Measurements from ENCODE around the gene SWI5.
A peak's percentile ranks its signal among the peaks of the same experiment; 100 is the strongest.

SWI5 gene

GRCh38 chr9:128321879-128322403, 45.9 kb downstream of the SWI5 start:
- no peak for DNase-seq

DNA sequence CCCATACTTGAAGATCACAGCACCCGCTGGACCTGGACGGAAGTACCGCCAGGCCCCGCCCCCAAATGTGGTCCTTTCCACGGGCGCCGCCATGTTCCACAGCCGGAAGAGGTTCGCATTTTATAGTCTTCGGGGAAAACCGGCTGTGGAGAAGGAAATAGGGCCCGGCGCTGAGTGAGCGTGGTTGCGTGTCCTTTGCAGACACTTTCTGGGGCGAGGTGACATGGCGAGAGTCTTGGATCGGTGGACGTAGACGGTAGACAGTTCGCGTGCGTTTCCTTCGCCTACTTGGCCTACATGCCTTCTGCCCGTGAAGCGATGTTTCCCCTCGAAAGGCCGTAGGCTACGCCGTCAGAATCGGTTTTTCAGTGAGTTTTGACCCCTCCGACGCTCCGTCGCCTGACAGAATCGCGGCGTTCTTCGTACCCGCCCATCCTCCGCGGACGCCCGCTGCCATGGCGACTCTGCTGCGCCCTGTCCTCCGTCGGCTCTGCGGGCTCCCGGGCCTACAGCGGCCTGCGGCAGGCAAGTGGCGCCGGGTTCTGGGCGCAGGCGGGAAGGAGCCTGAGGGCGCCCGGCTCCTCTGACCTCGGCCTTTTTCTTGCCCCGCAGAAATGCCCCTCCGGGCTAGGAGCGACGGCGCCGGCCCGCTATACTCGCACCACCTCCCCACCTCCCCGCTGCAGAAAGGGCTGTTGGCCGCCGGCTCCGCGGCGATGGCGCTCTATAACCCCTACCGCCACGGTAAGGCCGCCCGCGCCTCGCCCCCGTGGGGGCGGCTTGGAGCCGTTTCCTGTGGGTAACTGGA, 46.5 kb downstream of the SWI5 start, which contains the start of the genes COQ4 and TRUB2:
COQ4 (plus strand) TSS at position 436 of the 808 bp plus-strand sequence; CDS start at position 456, 20 bp downstream.
TRUB2 (minus strand) TSS at position 44 of the 808 bp plus-strand sequence; CDS start at position 5, 39 bp downstream.
- peak; percentile 94 for DNase-seq

DNA sequence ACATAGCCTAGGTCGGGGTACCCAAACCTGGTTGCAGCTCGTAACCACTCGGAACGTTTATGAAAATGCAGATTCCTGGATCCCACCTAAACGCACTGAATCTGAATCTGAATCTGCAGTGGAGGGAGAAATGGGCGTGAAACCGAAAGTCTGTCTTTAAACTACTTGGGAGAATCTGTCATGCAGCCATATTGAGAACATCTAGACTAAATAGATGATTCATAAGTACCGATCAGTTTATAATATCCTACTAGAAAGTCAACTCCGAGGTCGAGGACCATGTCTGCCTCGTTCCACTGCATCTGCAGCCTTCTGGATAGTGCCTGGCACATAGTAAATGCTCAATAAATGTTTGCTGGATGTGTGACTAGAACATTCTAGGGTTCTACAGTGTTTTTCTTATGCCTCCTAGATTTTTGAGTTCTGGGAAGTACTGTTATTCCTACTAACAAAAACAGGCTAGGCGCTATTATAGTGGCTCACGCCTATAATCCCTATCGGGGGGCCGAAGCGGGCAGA, 47.2 kb downstream of the SWI5 start:
- no peak for DNase-seq

- DNase-seq = no peak
Observed at GRCh38 chr9:128323791-128324190, 47.7 kb downstream of the SWI5 start.

- DNase-seq = no peak
Observed at GRCh38 chr9:128324401-128324800, 48.3 kb downstream of the SWI5 start.

DNA sequence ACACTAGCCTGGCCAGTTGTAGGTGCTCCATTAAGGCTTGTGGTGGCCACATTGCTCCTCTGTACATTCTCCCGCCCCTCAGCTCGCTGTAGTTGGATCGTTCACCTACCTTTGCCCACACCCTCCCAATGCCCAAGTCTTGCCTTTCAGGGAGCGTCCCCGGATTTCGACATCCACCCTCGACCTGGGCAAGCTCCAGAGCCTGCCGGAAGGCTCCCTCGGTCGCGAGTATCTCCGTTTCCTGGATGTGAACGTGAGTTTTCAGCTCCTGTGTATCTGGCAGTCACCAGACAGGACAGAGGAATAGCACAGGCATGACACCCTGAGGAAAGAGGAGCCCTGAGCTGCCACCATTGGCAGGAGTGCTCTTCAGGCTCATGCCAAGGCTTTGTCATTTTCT, 49.6 kb downstream of the SWI5 start:
- no peak for DNase-seq

DNA sequence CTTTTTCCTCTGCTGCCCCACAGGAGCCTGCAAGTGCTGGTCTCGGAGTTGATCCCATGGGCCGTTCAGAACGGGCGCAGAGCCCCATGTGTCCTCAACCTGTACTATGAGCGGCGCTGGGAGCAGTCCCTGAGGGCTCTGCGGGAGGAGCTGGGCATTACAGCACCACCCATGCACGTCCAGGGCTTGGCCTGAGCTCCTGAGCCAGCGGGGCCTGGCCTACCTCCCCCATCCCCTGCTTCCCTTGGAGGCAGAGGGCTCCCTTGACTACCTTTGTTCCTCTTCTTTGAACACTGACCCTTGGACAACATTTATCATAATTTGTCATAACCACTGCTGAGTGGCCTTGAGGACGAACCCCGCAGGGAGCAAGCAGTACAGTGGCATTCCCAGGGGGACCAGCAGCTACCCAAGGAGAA, 57.4 kb downstream of the SWI5 start:
- DNase-seq = no peak

DNA sequence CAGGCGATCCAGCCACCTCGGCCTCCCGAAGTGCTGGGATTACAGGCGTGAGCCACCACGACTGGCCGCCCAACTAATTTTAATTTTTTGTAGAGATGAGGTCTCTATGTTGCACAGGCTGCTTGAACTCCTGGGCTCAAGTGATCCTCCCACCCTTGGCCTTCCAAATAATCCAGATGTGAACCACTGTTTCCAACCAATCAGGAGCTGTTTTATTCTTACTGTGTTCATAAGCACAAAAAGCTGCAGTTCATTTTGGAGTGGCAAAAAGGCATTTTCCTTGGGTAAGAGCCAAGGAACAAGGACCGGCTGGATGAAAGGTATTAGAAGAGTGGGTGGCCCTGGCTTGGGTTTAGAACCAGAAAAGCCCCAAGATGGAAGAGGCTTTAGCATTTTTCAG, 59.1 kb downstream of the SWI5 start:
- DNase-seq = no peak

GRCh38 chr9:128335914-128336313, 59.8 kb downstream of the SWI5 start:
- no peak for DNase-seq

- no peak for DNase-seq
Observed at GRCh38 chr9:128337936-128338335, 61.9 kb downstream of the SWI5 start.

All from activated CD8-positive, alpha-beta memory T cell treated with anti-CD3 and anti-CD28 coated beads, Interleukin-2, amount 50 U/mL, for 48 hours (primary cell).